ENCODE data around the gene CCDC159.
A peak's percentile ranks its signal among the peaks of the same experiment; 100 is the strongest.
"Not testable (repeated sequence)": the region's sequence is repeated elsewhere in the genome, so short reads cannot be mapped to it uniquely, and the experiment has no call there.

Gene CCDC159

GRCh38 chr19:11370744-11371143, 24.4 kb downstream of the CCDC159 start:
- no peak for DNase-seq

GRCh38 chr19:11373166-11373884, 27.0 kb downstream of the CCDC159 start:
- no peak for DNase-seq

GRCh38 chr19:11373885-11374432, 27.6 kb downstream of the CCDC159 start:
- DNase-seq, result no peak

GRCh38 chr19:11374433-11375142, 28.3 kb downstream of the CCDC159 start, which contains the start of gene SWSAP1:
Gene SWSAP1 (plus strand): TSS chr19:11374666. CDS start chr19:11374681, 15 bp downstream.
- peak; percentile 99 to 100 for DNase-seq

- peak in 1 of 2 donors; percentile 20 for DNase-seq
Observed at GRCh38 chr19:11375143-11375948, 29.0 kb downstream of the CCDC159 start.

GRCh38 chr19:11377237-11377636, 30.9 kb downstream of the CCDC159 start:
- DNase-seq, result peak; percentile 63 to 68

GRCh38 chr19:11377756-11378155, 31.4 kb downstream of the CCDC159 start:
- DNase-seq, result no peak

- peak in 1 of 2 donors; percentile 35 for DNase-seq
Observed at GRCh38 chr19:11378319-11379189, 32.2 kb downstream of the CCDC159 start.

- not testable (repeated sequence) for DNase-seq
Observed at GRCh38 chr19:11379269-11379845, 33.0 kb downstream of the CCDC159 start.

- DNase-seq, result no peak
Observed at GRCh38 chr19:11379857-11380350, 33.6 kb downstream of the CCDC159 start.

- peak; percentile 93 to 95 for DNase-seq
Observed at GRCh38 chr19:11380653-11381537, 34.6 kb downstream of the CCDC159 start.

- peak in 1 of 2 donors; percentile 69 for DNase-seq
Observed at GRCh38 chr19:11382898-11383705, 36.8 kb downstream of the CCDC159 start.

GRCh38 chr19:11383706-11384048, 37.4 kb downstream of the CCDC159 start:
- no peak for DNase-seq

GRCh38 chr19:11384778-11385129, 38.4 kb downstream of the CCDC159 start:
- DNase-seq, result no peak

- DNase-seq, result peak in 1 of 2 donors; percentile 51
Observed at GRCh38 chr19:11387162-11388034, 41.1 kb downstream of the CCDC159 start.

GRCh38 chr19:11390359-11390758, 44.0 kb downstream of the CCDC159 start:
- no peak for DNase-seq

GRCh38 chr19:11390933-11391680, 44.8 kb downstream of the CCDC159 start:
- DNase-seq, result no peak

GRCh38 chr19:11397089-11397610, 50.8 kb downstream of the CCDC159 start:
- no peak for DNase-seq
